CD8-positive, alpha-beta memory T cell (primary cell): ENCODE data around the gene NKX2-4. TPM values are rescaled to one million over a fixed set of nuclear protein-coding genes. Genes with fewer than 3 reads are reported as not detected.

Experiments used
- CTCF ChIA-PET: fragments of 350-600 bp; sonication (Branson Sonifier 250); formaldehyde crosslinking; loops from one replicate; lab custom pipeline; 2021; ENCODE audit warnings: antibody characterized with exemption; lab: Charles Lee
- POLR2A ChIA-PET: fragments of 350-600 bp; sonication (Branson Sonifier 250); formaldehyde crosslinking; loops from one replicate; lab custom pipeline; 2021; ENCODE audit warnings: antibody characterized with exemption; lab: Charles Lee
- DNase-seq, 5 donors: peaks; one replicate each; pipeline versions ENCODE4 v3.0.0 to v3.0.0-alpha.2; 2020 to 2022; ENCODE audit warnings: mixed read lengths in 1 of 5
- H3K27ac ChIP-seq: one replicate; pipeline ENCODE4 v1.7.0; 2013; ENCODE audit warnings: low read depth, mild to moderate bottlenecking, low read length, moderate library complexity
- H3K27me3 ChIP-seq: 2 replicates; pipeline ENCODE4 v1.7.0; 2013; ENCODE audit warnings: low read length, mild to moderate bottlenecking; ENCODE audit not compliant: insufficient read depth, poor library complexity, severe bottlenecking
- H3K36me3 ChIP-seq: 2 replicates; pipeline ENCODE4 v1.7.0; 2013; ENCODE audit warnings: mild to moderate bottlenecking, low read length, moderate library complexity; ENCODE audit not compliant: insufficient read depth
- H3K4me1 ChIP-seq: 2 replicates; pipeline ENCODE4 v1.7.0; 2013; ENCODE audit warnings: mild to moderate bottlenecking, low read length, moderate library complexity; ENCODE audit not compliant: insufficient read depth
- H3K4me3 ChIP-seq: 2 replicates; pipeline ENCODE4 v1.7.0; 2013; ENCODE audit warnings: mild to moderate bottlenecking, low read length
- H3K9me3 ChIP-seq: 2 replicates; pipeline ENCODE4 v1.7.0; 2013; ENCODE audit warnings: mild to moderate bottlenecking, low read length
- H3K27ac Mint-ChIP-seq, 8 donors: one replicate each; pipeline ENCODE4 v1.8.0; 2020 to 2021; ENCODE audit warnings: mixed read lengths in 8 of 8, mild to moderate bottlenecking in 6 of 8, inconsistent platforms in 3 of 8, moderate library complexity in 3 of 8
- H3K27me3 Mint-ChIP-seq, 2 donors: one replicate each; pipeline ENCODE4 v1.8.0; 2020 to 2021; ENCODE audit warnings: mixed read lengths in 2 of 2, mild to moderate bottlenecking in 1 of 2, moderate library complexity in 1 of 2
- H3K36me3 Mint-ChIP-seq, 3 donors: one replicate each; pipeline ENCODE4 v1.8.0; 2020 to 2021; ENCODE audit warnings: mixed read lengths in 3 of 3, inconsistent platforms in 1 of 3, mild to moderate bottlenecking in 1 of 3
- H3K4me1 Mint-ChIP-seq, 3 donors: one replicate each; pipeline ENCODE4 v1.8.0; 2020 to 2021; ENCODE audit warnings: mixed read lengths in 3 of 3, inconsistent platforms in 1 of 3, mild to moderate bottlenecking in 1 of 3
- H3K4me3 Mint-ChIP-seq, 7 donors: one replicate each; pipeline ENCODE4 v1.8.0; 2020 to 2021; ENCODE audit warnings: mixed read lengths in 7 of 7, mild to moderate bottlenecking in 6 of 7, moderate library complexity in 4 of 7, inconsistent platforms in 2 of 7
- H3K9me3 Mint-ChIP-seq, 5 donors: one replicate each; pipeline ENCODE4 v1.8.0; 2020 to 2022; ENCODE audit warnings: mixed read lengths in 5 of 5, mild to moderate bottlenecking in 3 of 5, moderate library complexity in 2 of 5, inconsistent platforms in 1 of 5
- polyA plus RNA-seq: library from polyadenylated mRNA; unstranded; fragments of 300-500 nt; fragmentation: Illumina TruSeq; gene quantifications from one replicate; pipeline ENCODE4 v1.2.3, GENCODE V29; 2021
- total RNA-seq, 2 experiments: library from RNA; stranded (reverse); gene quantifications; one replicate each; pipeline ENCODE4 v1.2.3, GENCODE V29; 2021

Gene NKX2-4
- total and polyA plus RNA-seq, 3 experiments from 2014 or later: not detected

DNA sequence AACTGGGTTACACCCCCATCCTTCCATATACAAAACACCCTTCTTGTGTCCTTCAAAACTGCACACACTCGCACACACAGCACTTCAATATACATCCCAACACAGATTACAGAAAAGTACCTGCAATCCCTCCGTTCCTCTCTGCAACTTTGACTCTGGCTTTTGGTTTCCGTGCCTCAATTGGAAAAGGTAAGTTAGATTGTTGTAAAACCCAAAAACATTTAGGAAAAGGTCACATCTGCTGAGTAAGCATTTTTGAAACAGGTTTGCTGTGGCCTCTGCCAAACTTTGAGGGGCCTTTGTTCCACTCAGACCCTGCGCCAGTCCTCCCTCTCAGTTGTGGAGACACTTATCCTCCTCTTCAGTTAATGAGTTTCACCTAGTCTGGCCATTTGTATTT, 4.2 kb downstream of the NKX2-4 start:
- peaks cover 49 to 54% of the 10 kb centered on the region in 2 donors for H3K27me3 Mint-ChIP-seq
- peaks cover 3 to 16% (median 12%) of the 10 kb centered on the region in 5 donors for H3K9me3 Mint-ChIP-seq
- H3K4me1 ChIP-seq: peaks cover 16% of the 10 kb centered on the region
- H3K4me3 ChIP-seq: no peak overlapping the region
- H3K27ac Mint-ChIP-seq: no peak overlapping the region
- no peak overlapping the region for H3K27ac ChIP-seq
- ChIA-PET POLR2A (no interaction called here), CTCF (no interaction called here)
- H3K36me3 ChIP-seq: peaks cover 7% of the 10 kb centered on the region
- H3K4me1 Mint-ChIP-seq: peaks cover 19 to 21% (median 21%) of the 10 kb centered on the region in 3 donors
- H3K9me3 ChIP-seq: no peaks in the 10 kb centered on the region
- peaks cover 49% of the 10 kb centered on the region for H3K27me3 ChIP-seq
- peak overlapping the region in 1 of 7 donors; percentile 48 for H3K4me3 Mint-ChIP-seq
- DNase-seq: no peak
- H3K36me3 Mint-ChIP-seq: peaks cover 5 to 17% (median 15%) of the 10 kb centered on the region in 3 donors

DNA sequence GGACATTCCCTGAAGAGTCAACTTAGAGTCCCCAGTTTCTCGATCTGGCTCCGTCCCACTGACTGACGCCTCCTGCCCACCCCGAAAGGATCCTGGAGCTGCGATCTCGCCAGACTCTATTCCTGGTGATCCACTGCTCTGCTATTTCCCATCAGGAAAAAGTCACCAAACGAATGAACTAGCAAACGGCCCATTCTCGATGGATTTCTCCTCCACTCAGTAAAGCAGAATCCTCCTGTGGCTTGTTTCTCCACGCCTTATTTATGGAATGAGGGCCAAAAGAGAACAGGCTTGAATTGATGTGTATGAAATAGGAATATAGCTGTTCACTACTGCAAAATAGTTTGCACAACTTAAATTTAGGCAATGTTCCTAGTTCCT, 5.4 kb downstream of the NKX2-4 start:
- peaks cover 14% of the 10 kb centered on the region for H3K36me3 ChIP-seq
- no peak overlapping the region for H3K4me3 ChIP-seq
- no peak overlapping the region for H3K27ac ChIP-seq
- H3K27ac Mint-ChIP-seq: peak overlapping the region in 1 of 8 donors; percentile 15
- CTCF ChIA-PET: no interaction called here
- peak overlapping the region in 5 of 7 donors; percentile 1 to 35 (median 21) for H3K4me3 Mint-ChIP-seq
- POLR2A ChIA-PET: no interaction called here
- H3K9me3 ChIP-seq: no peaks in the 10 kb centered on the region
- H3K9me3 Mint-ChIP-seq: peaks cover 0 to 13% (median 8%) of the 10 kb centered on the region in 5 donors
- H3K27me3 Mint-ChIP-seq: peaks cover 42 to 46% of the 10 kb centered on the region in 2 donors
- peaks cover 15 to 21% (median 17%) of the 10 kb centered on the region in 3 donors for H3K4me1 Mint-ChIP-seq
- peaks cover 40% of the 10 kb centered on the region for H3K27me3 ChIP-seq
- DNase-seq: no peak
- peaks cover 16% of the 10 kb centered on the region for H3K4me1 ChIP-seq
- H3K36me3 Mint-ChIP-seq: peaks cover 5 to 29% (median 18%) of the 10 kb centered on the region in 3 donors

DNA sequence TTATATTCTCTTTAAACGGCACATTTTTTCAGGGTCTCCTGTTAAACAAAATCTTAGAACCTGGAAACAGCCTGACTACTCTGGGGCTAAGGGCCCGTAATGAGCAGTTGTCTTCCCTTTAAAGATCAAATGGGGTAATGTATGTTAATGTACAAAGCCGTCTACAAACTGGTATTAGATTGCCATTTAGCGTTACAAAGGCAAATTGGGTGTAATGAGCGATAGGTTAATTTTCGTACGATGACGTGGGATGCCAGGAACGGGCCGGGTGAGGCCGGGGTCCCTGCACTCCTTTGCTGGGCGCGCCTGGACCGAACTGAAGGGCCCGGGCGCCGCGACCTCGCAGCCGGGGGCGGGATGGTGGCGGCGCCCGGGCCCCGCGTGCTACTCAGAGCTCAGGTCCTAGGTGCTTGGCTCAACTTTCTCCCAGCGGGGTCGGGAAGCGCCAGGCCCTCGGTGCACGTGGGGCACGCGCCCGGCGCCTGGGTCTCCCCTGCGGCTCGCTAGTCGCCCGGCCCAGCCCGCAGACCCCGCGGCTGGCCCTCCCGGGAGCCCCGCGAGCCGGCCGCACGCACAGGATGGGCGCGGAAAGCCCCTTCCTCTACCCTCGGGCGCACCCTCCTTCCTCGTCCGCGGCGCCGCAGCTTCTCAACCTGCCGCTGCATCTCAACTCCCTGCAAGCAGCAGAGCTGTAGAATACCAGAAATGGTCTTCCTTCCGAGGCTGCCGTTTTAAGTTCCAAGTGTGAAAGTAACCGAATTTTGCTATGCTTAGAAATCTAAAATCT, 5.9 kb downstream of the NKX2-4 start:
- Histone ChIP-seq H3K9me3 (no peaks in the 10 kb centered on the region), H3K4me1 (peaks cover 16% of the 10 kb centered on the region), H3K27ac (no peak overlapping the region), H3K4me3 (no peak overlapping the region), H3K27me3 (peaks cover 40% of the 10 kb centered on the region), H3K36me3 (peaks cover 20% of the 10 kb centered on the region)
- ChIA-PET CTCF (no interaction called here), POLR2A (no interaction called here)
- no peak for DNase-seq
- Mint-ChIP-seq H3K27me3 (peaks cover 42 to 46% of the 10 kb centered on the region in 2 donors), H3K4me3 (peak overlapping the region in 3 of 7 donors; percentile 21 to 35 (median 31)), H3K9me3 (peaks cover 0 to 13% (median 8%) of the 10 kb centered on the region in 5 donors), H3K27ac (peak overlapping the region in 1 of 8 donors; percentile 15), H3K4me1 (peaks cover 15 to 21% (median 17%) of the 10 kb centered on the region in 3 donors), H3K36me3 (peaks cover 5 to 34% (median 20%) of the 10 kb centered on the region in 3 donors)

- peaks cover 26% of the 10 kb centered on the region for H3K36me3 ChIP-seq
- H3K27ac ChIP-seq: no peak overlapping the region
- H3K27me3 ChIP-seq: peaks cover 39% of the 10 kb centered on the region
- peaks cover 0 to 13% (median 8%) of the 10 kb centered on the region in 5 donors for H3K9me3 Mint-ChIP-seq
- peaks cover 14% of the 10 kb centered on the region for H3K4me1 ChIP-seq
- H3K4me1 Mint-ChIP-seq: peaks cover 15 to 21% (median 17%) of the 10 kb centered on the region in 3 donors
- DNase-seq: no peak
- ChIA-PET CTCF (no interaction called here), POLR2A (no interaction called here)
- peaks cover 5 to 41% (median 21%) of the 10 kb centered on the region in 3 donors for H3K36me3 Mint-ChIP-seq
- no peaks in the 10 kb centered on the region for H3K9me3 ChIP-seq
- peaks cover 40 to 46% of the 10 kb centered on the region in 2 donors for H3K27me3 Mint-ChIP-seq
- H3K27ac Mint-ChIP-seq: no peak overlapping the region
- H3K4me3 ChIP-seq: no peak overlapping the region
- H3K4me3 Mint-ChIP-seq: no peak overlapping the region
Measured at GRCh38 chr20:21390768-21391167, 6.6 kb downstream of the NKX2-4 start.

DNA sequence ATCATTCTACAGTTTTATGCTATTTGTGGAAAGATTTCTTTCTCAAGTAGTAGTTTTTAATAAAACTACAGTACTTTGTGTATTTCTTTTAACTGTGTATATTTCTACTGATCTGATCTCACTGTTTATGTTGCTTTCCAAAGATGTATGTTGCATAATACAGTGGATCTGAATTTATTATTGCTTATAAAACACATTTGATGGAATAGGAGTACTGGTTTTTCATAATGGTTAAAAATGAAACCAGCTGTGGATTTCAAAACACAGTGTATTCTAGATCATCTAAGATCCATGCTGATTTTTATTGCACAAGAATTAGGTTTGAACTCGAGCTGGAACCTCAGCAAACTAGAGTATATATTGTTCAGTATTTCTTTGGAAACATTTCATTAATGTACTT, 8.0 kb downstream of the NKX2-4 start:
- POLR2A ChIA-PET: no interaction called here

GRCh38 chr20:21388566-21388965, 8.8 kb downstream of the NKX2-4 start:
- H3K4me3 ChIP-seq: no peak overlapping the region
- ChIA-PET POLR2A (no interaction called here), CTCF (no interaction called here)
- Mint-ChIP-seq H3K4me1 (peaks cover 8 to 13% (median 10%) of the 10 kb centered on the region in 3 donors), H3K36me3 (peaks cover 10 to 59% (median 23%) of the 10 kb centered on the region in 3 donors), H3K27ac (no peak overlapping the region), H3K4me3 (no peak overlapping the region), H3K9me3 (peaks cover 0 to 6% (median 2%) of the 10 kb centered on the region in 5 donors), H3K27me3 (peaks cover 23 to 27% of the 10 kb centered on the region in 2 donors)
- peaks cover 34% of the 10 kb centered on the region for H3K36me3 ChIP-seq
- H3K4me1 ChIP-seq: peaks cover 5% of the 10 kb centered on the region
- DNase-seq: no peak
- H3K27ac ChIP-seq: no peak overlapping the region
- no peaks in the 10 kb centered on the region for H3K9me3 ChIP-seq
- H3K27me3 ChIP-seq: peaks cover 17% of the 10 kb centered on the region

More for the DNA sequence above, 8.0 kb downstream of the NKX2-4 start:
- Histone ChIP-seq H3K27ac (no peak overlapping the region), H3K4me3 (no peak overlapping the region), H3K4me1 (peaks cover 5% of the 10 kb centered on the region), H3K27me3 (peaks cover 25% of the 10 kb centered on the region), H3K9me3 (no peaks in the 10 kb centered on the region), H3K36me3 (peaks cover 28% of the 10 kb centered on the region)
- Mint-ChIP-seq H3K36me3 (peaks cover 5 to 51% (median 18%) of the 10 kb centered on the region in 3 donors), H3K4me3 (no peak overlapping the region), H3K27ac (no peak overlapping the region), H3K27me3 (peaks cover 29 to 35% of the 10 kb centered on the region in 2 donors), H3K9me3 (peaks cover 0 to 8% (median 2%) of the 10 kb centered on the region in 5 donors), H3K4me1 (peaks cover 8 to 13% (median 10%) of the 10 kb centered on the region in 3 donors)
- DNase-seq: no peak
- CTCF ChIA-PET: no interaction called here

- H3K36me3 Mint-ChIP-seq: peaks cover 11 to 69% (median 25%) of the 10 kb centered on the region in 3 donors
- no peak overlapping the region for H3K27ac ChIP-seq
- H3K9me3 ChIP-seq: no peaks in the 10 kb centered on the region
- H3K27ac Mint-ChIP-seq: no peak overlapping the region
- H3K4me3 Mint-ChIP-seq: no peak overlapping the region
- ChIA-PET POLR2A (no interaction called here), CTCF (no interaction called here)
- peaks cover 13 to 17% of the 10 kb centered on the region in 2 donors for H3K27me3 Mint-ChIP-seq
- peaks cover 8% of the 10 kb centered on the region for H3K27me3 ChIP-seq
- peaks cover 5 to 8% (median 6%) of the 10 kb centered on the region in 3 donors for H3K4me1 Mint-ChIP-seq
- H3K9me3 Mint-ChIP-seq: peaks cover 0 to 3% (median under 1%) of the 10 kb centered on the region in 5 donors
- no peak overlapping the region for H3K4me3 ChIP-seq
- H3K4me1 ChIP-seq: peaks cover 5% of the 10 kb centered on the region
- no peak for DNase-seq
- peaks cover 42% of the 10 kb centered on the region for H3K36me3 ChIP-seq
Measured at GRCh38 chr20:21387528-21387927, 9.8 kb downstream of the NKX2-4 start.

DNA sequence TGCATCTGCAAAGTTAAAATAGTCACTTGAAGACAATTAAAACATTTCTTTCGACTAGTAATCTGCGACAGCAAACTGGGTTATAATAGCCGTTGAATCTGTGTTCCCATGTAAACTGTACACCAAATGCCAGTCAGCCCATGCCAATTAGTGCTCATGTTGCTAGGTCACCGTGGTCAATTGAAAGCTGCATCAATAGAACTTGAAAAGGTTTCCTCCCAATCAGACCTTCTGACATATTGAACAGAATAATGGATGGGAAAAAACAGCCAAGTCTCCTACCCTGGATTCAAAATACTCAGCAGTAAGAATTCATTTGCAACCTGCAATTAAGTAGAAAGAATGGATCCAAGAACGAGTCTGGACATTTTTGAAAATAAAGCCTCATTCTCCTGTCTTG, 11.2 kb downstream of the NKX2-4 start:
- Mint-ChIP-seq H3K27ac (no peak overlapping the region), H3K36me3 (peaks cover 8 to 80% (median 24%) of the 10 kb centered on the region in 3 donors), H3K4me3 (no peak overlapping the region), H3K27me3 (peaks cover 2 to 5% of the 10 kb centered on the region in 2 donors), H3K4me1 (no peaks in the 10 kb centered on the region), H3K9me3 (no peaks in the 10 kb centered on the region)
- POLR2A ChIA-PET: no interaction called here
- Histone ChIP-seq H3K36me3 (peaks cover 45% of the 10 kb centered on the region), H3K4me1 (no peaks in the 10 kb centered on the region), H3K9me3 (no peaks in the 10 kb centered on the region), H3K27ac (no peak overlapping the region), H3K4me3 (no peak overlapping the region), H3K27me3 (no peaks in the 10 kb centered on the region)
- CTCF ChIA-PET: no interaction called here
- no peak for DNase-seq
